Measurements from ENCODE around the gene ARID1A.
A peak's percentile ranks its signal among the peaks of the same experiment; 100 is the strongest.

ARID1A gene

GRCh38 chr1:26828411-26828991 is 132.7 kb downstream of the ARID1A start:
- DNase-seq: peak; percentile 84 to 91

GRCh38 chr1:26829184-26829911 is 133.5 kb downstream of the ARID1A start:
- DNase-seq: peak; percentile 7 to 49

- no peak for DNase-seq
These were observed 135.2 kb downstream of the ARID1A start for GRCh38 chr1:26831059-26831458.

Data from inflammatory macrophage (primary cell).